D721Med (cell line): ENCODE measurements around the gene CAPN8.

Experiments used
- DNase-seq: peaks from one replicate; pipeline ENCODE4 v3.0.0; 2011; ENCODE audit warnings: low spot score; ENCODE audit not compliant: insufficient read length
- FAIRE-seq: peaks from 2 replicates; lab custom pipeline; 2011; peaks lifted over from hg19 to GRCh38; lab: Jason Lieb, UNC
- TF ChIP-seq, protein P1 (sequence below): IDR thresholded peaks from 2 replicates; pipeline ENCODE4 v1.5.1; 2012; ENCODE audit warnings: mild to moderate bottlenecking, control low read depth; ENCODE audit not compliant: insufficient read depth; ENCODE audit errors: missing control alignments

CAPN8 gene

DNA sequence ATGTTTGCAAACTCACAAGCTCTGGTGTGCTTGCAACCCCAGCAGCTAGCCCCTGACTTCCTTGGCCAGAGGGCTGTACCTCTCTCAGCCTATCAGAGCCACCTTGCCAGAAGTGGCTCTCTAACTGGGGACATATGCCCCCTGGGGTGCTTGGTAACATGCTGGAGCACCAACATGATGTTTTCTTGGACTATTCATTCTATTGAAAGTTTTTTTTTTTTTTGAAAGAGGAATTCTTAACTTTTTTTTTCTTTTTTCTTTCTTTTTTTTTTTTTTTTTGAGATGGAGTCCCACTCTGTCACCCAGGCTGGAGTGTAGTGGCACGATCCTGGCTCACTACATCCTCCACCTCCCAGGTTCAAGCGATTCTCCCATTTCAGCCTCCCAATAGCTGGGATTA, 14.7 kb upstream of the CAPN8 start:
- DNase-seq (no peak), FAIRE-seq (no peak)
- TF ChIP-seq, protein P1, sequence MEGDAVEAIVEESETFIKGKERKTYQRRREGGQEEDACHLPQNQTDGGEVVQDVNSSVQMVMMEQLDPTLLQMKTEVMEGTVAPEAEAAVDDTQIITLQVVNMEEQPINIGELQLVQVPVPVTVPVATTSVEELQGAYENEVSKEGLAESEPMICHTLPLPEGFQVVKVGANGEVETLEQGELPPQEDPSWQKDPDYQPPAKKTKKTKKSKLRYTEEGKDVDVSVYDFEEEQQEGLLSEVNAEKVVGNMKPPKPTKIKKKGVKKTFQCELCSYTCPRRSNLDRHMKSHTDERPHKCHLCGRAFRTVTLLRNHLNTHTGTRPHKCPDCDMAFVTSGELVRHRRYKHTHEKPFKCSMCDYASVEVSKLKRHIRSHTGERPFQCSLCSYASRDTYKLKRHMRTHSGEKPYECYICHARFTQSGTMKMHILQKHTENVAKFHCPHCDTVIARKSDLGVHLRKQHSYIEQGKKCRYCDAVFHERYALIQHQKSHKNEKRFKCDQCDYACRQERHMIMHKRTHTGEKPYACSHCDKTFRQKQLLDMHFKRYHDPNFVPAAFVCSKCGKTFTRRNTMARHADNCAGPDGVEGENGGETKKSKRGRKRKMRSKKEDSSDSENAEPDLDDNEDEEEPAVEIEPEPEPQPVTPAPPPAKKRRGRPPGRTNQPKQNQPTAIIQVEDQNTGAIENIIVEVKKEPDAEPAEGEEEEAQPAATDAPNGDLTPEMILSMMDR: no peak

- TF ChIP-seq, protein P1: no peak
- FAIRE-seq (no peak), DNase-seq (no peak)
Observed at GRCh38 chr1:223678841-223679240, 13.3 kb upstream of the CAPN8 start.

- DNase-seq (no peak), FAIRE-seq (no peak)
Observed at GRCh38 chr1:223674119-223674890, 8.8 kb upstream of the CAPN8 start.

DNA sequence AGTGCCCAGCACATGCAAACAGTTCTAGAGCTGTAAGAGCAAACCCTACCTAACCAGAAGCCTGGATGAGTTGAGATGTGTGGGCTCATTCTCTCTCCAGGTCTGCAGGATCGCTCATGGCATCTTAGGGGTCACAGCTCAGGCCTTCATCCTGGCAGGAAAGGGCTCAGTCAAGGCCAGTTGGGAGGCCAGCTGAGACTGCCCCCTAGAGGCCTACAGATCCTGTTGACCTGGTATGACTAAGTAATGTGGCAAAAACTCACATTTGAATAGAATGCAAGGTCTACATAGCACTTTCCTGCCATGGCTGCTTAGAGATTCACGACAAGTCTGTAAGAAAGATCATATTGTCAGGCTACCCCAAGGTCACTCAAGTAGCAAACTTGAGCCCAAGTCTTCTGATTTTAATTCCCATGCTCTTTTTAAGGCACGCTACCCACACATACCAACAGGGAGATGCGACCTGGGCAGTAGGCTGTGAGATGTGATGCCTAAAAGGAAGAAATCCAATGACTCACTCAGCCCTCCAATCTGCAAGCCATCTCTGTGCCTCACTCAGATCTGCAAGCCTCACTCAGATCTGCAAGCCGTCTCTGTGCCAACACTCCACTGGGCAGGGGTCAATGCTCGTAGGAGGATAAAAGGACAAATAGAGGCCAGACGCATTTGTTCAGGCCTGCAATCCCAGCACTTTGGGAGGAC, 5.1 kb upstream of the CAPN8 start:
- FAIRE-seq (no peak), DNase-seq (no peak)
- TF ChIP-seq, protein P1: peak; percentile 62

More at GRCh38 chr1:223674119-223674890, 8.8 kb upstream of the CAPN8 start:
- TF ChIP-seq, protein P1: no peak

DNA sequence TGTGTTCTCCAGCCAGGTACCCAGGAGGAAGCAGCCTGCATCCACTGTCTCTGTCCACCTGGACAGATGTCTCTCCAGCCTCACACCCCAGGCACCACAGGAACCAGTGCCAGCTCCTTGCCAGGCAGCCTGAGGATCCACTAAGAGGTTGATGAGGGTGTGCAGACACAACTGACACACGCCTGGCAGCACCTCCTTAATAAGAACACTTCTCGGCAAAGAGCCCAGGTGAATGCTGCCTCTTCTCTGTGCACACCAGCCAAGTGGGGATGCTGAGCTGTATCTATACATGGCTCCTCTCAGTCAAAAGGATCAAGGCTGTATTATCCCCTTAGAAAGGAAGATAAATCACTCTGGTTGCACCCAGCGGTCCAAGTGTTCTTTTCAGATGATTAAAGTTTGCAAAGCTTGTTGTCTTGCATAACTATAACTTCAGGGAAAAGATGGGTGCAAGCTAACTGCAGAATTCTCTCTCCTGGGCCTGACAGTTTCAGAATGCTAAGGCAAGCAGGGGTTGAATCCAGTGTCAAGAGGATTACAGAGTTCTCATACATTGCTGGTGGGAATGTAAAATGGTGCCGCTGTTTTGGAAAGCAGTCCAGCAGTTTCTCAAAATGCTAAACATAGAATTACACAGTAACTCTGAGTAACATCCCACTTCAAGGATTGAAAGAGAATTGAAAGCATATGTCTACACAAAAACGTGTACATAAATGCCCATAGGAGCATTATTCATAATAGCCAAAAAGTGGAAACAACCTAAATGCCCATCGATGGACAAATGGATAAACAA, 3.7 kb upstream of the CAPN8 start:
- TF ChIP-seq, protein P1: no peak
- DNase-seq (no peak), FAIRE-seq (no peak)

GRCh38 chr1:223667484-223668182, 2.1 kb upstream of the CAPN8 start:
- FAIRE-seq: no peak
- no peak for DNase-seq
- TF ChIP-seq, protein P1: no peak
